ENCODE results near the gene MAN1A1.

The MAN1A1 gene

DNA sequence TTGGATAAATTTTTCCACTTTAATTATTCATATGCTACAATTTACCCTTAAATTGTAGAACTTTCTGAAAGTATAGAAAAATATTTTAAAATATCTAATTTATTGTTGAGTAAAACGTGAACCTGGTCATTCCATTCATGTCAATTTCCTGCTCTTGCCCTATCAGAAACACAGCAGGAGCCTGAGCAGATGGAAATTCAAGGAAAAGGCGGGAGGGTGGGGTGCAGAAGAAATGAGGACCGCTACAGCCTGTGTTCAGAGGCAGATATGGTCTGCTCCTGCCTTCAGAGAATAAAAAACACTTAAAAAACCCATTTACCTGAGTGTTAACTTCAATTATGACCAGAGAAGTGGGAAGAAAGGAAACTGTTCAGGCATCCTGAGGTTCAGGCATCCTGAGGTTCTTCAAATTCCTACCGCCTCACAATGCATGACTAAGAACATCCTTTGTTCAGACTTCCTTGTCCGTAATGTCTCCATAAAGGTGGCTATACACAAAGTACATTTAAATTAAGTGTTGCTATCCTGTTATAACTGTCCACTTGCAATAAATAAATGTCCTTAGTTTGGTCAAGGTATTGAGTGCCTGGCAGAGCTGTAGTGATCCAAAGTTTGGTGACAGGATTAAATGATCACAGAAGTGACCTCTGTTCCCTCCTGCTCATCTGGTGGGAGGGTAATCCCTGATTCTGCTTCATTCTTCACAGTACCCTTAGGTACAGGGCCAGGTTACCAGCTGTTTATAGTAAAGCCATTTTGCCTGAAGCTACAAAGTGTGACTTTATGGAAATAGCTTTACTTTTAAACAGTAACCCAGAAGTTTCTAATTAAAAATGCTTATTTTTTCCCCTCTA is 109.1 kb downstream of the MAN1A1 start:
- DNase-seq (ENCODE audit: extremely low read depth in 1 of 2, low read depth in 1 of 2): no peak

DNA sequence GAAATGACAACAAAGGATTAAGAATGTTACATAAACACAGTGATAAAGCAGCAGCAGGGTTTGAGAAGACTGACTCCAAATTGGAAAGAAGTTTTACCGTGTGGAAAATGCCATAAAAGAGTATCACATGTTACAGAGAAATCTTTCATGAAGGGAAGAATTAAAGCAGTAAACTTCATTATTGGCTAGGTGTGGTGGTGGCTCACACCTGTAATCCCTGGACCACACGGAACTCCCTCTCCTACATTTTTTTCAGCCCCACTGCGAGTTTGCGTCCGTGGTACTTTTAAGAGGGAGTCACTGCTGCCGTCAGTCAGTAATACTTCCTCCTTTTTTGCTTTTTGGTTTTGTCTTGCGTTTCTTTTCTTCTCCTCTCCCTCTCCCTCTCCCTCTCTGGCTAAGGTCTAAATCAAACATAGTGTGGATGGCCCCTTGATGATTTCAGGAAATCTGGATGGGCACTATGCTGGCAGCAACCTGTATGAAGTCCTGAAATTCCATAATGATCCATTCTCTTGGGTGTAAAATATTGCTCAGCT is 112.3 kb downstream of the MAN1A1 start:
- DNase-seq (ENCODE audit: extremely low read depth in 1 of 2, low read depth in 1 of 2): no peak

DNA sequence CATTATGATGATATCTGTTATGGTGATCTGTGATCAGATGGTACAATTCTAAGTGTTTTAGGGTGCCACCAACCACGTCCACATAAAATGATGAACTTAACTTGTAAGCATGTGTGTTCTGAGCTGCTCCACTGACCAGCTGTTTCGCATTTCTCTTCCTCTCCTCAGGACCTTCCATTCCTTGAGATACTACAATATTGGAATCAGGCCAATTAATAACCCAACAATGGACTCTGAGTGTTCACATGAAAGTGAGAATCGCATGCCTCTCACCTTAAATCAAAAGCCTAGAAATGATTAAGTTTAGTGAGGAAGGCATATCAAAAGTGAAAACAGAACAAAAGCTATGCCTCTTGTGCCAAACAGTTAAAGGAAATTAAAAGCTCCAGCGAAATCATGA is 114.6 kb downstream of the MAN1A1 start:
- DNase-seq (ENCODE audit: extremely low read depth in 1 of 2, low read depth in 1 of 2): no peak

DNA sequence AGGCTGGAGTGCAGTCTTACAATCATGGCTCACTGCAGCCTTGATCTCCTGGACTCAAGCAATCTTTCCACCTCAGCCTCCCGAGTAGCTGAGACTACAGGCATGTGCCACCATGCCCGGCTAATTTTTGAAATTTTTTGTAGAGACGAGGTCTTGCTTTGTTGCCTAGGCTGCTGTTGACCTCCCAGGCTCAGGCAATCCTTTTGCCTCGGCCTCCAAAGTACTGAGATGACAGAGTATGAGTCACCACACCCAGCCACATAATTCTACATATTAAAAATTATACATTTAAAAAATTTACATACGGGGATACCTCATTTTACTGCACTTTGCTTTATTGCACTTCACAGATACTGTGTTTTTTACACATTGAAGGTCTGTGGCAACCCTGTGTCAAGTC is 115.1 kb downstream of the MAN1A1 start:
- no peak for DNase-seq (ENCODE audit: extremely low read depth in 1 of 2, low read depth in 1 of 2)

DNA sequence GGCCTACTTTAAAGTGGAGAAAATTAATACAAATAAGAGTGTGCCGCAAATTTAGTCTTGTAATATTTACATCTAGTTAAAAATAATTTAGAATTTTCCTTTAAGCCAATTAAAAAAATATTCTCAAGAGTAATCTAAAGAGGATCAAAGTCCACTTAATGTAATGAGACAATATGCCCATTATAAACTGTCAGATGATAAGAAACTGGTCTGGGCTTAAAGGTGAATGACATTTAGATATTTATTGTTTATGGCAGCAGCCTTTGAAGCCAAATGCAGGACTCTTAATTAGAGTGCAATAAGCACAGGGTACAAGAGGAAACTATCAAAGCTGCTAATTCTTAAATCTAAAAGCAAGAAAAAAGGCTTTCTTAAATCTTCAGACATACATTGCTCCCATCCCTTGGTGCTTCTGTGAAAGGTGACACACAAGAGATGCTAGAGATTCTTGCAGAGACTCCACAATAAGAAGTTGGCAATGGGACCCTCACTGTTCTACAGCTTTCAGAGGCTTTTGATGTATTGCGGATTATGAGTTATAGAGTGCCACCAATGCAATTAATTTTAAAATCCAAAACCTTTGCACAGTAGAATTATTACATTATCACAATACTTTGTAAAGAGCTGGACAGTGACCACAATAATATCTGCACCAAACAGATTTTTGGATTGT is 116.1 kb downstream of the MAN1A1 start:
- DNase-seq (ENCODE audit: extremely low read depth in 1 of 2, low read depth in 1 of 2): no peak

DNA sequence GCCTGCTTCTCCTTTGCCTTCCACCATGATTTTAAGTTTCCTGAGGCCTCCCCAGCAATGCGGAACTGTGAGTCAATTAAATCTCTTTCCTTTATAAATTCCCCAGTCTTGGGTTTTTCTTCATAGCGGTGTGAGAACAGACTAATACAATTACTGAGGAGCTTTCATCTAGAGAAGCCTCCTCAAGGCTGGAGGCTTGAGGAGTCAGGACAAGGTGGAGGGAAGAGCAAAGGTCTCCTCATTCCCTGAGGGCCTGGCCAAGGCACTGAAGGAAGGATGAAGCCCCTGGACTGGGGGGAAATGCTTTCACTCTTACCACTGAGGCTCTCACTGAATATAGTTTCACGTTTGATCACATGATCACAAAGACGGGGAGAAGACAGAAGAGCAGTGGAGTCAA is 118.2 kb downstream of the MAN1A1 start:
- DNase-seq (ENCODE audit: extremely low read depth in 1 of 2, low read depth in 1 of 2): no peak

DNA sequence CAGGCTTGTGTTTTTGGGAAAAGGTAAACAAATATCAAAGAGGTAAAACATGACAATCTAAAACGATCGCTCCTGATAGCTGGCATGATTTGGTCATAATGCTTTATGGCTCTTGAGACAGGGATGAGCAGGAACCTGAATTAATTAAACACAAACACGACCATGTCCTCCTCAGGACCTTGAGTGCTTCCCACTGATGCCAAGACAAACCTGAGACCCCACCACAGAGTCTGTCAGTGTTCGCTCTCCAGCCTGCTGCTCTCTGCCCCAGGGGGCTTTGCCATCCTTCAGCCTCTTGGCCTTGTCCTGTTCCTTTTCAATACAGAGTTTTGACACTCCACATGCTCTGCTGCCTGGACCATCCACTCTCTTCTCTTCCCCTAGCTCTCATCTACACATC is 119.4 kb downstream of the MAN1A1 start:
- DNase-seq (ENCODE audit: extremely low read depth in 1 of 2, low read depth in 1 of 2): no peak

DNA sequence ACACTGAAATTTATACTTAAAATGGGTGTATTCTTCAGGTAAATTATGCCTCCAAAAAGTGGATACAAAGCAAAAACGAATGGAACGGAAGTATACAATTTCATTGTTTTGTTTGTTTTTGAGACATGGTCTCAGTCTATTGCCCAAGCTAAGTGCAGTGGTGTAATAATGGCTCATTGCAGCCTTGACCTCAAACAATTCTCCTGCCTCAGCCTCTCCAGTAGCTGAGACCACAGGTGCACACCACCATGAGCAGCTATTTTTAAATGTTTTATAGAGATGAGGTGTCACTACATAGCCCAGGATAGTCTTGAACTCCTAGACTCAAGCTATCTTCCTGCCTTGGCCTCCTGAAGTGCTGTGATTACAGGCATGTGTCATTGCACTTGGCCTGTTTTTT is 122.2 kb downstream of the MAN1A1 start:
- DNase-seq (ENCODE audit: extremely low read depth in 1 of 2, low read depth in 1 of 2): no peak

DNA sequence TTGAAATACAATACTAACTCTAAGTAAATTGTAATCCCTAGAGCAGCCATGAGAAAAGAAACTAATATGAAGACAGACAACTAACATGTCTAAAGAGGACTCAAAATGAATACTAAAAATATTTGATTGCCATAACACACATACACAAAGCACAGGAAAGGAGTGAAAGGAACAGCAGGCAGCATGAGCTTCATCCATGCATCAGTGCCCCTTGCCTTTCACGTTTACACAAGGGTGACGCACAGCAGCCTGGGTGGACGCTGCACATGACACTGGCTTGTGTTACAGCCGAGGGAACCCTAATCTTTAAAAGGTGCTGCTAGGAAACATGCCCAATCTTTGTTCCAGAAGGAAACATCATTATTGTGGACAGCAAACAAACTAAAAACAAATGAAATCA is 123.5 kb downstream of the MAN1A1 start:
- no peak for DNase-seq (ENCODE audit: extremely low read depth in 1 of 2, low read depth in 1 of 2)

DNA sequence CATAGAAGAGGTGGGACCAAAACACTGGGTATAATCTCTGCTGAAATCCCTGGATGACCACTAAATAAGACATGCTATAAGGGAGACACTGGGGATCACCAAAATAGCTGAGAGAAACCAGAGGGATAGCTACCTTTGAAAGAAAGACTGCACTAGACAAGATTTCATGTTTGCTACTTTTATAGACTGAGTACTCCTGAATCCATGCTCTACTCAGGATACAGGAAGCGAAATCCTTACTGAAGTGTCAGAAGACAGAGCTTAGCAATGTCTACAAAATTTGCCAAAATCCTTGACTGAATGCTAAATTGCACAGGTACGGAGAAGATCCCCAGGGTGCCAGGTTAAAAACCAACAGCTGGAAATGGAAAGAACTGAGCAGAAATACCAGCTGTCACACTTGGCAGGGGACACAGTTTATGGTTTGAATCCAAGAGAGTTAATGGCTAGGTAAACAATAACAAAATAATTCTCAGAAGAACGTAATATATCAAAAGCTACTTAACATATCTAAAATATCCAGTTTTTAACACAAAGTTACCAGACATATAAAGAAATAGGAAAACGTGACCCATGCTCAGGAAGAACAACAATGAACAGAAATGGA is 125.4 kb downstream of the MAN1A1 start:
- DNase-seq (ENCODE audit: extremely low read depth in 1 of 2, low read depth in 1 of 2): no peak

DNA sequence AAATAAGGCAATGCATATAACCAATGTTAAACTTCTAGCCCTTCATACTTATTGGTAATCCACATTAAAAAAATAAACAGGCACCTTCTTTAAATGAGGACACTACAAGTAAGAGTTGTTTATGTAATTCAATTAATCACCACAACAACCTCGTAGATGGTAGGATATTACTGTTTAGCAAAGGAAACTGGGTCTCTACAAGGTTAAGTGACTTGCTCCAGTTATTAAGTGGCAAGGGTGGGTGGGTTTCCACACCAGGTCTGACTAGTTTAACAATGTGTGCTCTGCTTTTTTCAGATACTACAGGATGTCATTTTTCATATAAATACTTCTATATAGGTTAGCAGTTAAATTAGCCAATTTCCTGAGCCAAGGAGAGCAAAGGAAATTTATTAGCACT is 129.1 kb downstream of the MAN1A1 start:
- DNase-seq (ENCODE audit: extremely low read depth in 1 of 2, low read depth in 1 of 2): no peak

DNA sequence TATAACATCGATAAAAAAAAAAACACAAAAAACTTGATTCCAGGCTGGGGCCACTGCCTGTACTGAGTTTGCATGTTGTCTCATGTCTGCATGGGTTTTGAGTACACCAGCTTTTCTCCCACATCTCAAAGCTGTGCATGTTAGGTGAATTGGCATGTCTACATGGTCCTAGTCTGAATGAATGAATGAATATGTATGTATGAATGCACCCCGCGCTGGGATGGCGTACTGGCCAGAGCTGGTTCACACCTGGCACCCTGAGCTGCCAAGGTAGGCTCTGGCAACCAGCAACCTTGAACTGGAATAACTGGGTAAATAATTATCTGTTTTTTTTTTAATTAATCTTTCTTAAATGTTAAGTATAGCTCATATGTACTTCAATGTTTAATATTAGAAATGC is 131.0 kb downstream of the MAN1A1 start:
- DNase-seq (ENCODE audit: extremely low read depth in 1 of 2, low read depth in 1 of 2): no peak

DNA sequence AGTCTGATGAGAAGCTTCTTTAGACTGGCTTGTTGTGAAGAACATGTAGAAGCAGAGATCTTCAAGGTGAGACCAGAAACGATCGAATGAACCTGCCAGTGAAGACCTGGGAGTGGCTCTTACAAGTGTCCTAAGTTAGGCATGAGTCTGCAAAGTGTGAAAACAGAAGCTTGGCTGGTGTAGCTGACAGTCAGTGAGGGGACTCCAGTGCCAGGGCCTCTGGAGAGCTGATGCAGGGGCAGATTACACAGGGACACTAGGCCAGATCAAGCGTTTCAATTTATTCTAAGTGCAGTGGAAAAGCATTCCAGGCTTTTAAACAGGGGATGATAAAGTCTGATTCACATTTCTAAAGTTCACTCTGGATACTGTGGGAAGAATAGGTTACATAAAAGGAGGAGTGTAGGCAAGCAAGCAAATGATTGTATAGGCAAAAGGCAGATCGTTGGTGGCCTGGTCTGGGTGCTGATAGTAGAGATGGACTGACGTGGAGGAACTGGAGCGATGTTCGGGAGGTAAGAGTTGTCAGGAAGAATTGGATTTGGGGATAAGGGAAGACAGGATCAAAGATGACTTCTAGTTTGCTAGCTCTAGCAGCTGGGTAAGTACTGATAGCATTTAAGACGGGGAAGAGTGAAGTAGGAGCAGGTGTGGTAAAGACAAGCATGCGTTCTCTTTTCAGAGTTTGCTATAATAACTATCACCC is 133.5 kb downstream of the MAN1A1 start:
- DNase-seq (ENCODE audit: extremely low read depth in 1 of 2, low read depth in 1 of 2): no peak

DNA sequence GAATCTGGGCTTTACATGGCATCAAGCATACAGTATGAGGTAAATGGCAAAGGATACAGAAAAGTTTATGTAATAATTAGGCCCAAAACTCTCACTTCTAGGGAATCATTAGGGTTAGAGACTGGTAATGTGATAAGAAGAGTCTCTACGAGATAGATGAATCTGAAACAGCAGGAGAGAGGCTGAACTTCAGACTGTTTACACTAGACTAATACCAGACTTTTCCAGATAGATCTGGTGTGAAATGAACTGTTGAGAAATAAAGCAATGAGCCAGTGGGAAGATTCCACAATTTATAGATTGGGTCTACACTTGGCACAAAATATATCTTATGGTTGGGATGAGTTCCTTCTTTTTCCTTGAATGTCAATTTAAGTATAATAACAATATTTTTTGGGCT is 134.3 kb downstream of the MAN1A1 start:
- DNase-seq (ENCODE audit: extremely low read depth in 1 of 2, low read depth in 1 of 2): no peak

DNA sequence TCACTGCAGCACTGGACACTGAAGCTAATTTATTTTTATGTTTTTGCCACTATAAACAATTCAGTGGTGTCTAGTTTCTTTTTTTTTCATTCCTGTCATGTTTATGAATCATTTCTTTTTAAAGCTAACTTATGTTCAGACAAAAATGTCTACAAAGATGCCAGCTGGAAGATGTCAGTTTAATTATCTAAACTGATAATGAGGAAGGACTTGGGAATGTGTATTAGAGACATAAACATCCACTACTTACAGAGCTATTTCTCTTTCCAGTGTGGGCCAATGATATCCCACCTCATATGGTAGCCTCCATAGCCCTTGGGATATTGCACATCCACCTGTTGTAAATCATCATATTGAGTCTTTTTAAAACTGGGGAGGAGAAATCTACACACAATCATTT is 139.0 kb downstream of the MAN1A1 start:
- DNase-seq (ENCODE audit: extremely low read depth in 1 of 2, low read depth in 1 of 2): no peak

DNA sequence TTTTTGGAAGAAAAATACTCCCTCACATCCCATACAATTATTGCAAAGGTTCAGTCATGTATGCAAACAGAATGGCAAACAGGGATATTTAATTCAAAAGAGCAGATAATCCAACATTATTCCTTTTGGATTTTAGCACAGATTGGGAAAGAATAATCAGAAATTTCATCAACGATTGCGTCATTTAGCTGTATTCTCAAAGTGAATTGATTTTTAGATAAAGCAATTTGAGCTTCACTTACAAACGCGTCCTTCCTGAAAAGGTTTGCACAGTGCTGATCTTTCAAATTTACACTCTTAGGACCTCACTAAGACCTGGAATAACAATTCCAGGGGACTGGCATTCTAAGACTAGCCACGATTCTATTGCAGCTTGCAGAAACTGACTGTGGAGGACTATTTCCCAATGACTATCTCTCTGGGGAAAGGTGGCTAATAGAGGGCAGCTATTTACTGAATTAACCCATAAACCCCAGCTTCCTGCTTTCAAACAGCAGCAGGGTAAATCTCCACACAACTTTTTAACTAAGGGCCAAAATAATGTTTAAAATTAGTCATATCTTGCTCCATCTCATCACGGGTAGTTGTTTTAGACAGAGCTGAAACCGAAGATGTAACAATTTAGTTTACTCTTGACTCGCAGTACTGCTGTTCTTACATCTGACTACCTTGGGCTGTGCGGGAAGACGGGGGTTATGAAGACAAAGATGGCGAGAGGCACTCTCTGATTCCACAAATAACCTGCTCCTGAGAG is 139.9 kb downstream of the MAN1A1 start:
- DNase-seq (ENCODE audit: extremely low read depth in 1 of 2, low read depth in 1 of 2): no peak

DNA sequence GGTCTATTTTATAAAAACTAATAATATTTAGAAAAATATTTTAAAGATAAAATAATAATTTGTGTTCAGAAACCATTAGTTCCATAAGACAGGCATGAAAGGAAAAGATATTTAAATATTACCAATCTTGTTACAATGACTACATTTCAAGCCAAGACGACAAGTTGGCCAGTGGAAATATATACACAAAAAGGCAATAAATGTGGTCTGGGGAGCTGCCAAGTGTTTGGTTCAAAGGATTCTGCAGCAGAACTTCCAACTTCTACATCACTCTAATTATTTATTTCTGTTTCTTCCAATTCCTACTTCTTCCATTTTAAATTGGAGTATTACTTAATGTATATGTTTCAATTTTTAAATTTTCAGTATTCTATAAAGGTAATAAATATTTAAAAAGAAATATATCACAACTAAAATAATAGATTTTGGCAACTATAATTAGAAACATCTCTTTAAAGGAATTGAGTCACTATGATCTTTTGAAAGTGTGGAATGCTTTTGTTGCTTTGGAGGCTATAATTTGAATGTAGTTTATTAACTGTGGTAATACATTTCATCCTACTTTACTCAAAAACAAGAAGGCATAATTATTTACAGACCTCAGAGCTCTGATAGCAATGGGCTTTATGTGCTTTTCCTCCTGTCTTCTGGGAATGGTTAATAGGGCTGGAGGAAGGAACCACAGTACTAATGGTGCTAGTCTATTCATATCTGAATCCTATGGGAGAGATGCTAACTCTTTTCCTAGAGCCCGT is 141.4 kb downstream of the MAN1A1 start:
- DNase-seq (ENCODE audit: extremely low read depth in 1 of 2, low read depth in 1 of 2): no peak

DNA sequence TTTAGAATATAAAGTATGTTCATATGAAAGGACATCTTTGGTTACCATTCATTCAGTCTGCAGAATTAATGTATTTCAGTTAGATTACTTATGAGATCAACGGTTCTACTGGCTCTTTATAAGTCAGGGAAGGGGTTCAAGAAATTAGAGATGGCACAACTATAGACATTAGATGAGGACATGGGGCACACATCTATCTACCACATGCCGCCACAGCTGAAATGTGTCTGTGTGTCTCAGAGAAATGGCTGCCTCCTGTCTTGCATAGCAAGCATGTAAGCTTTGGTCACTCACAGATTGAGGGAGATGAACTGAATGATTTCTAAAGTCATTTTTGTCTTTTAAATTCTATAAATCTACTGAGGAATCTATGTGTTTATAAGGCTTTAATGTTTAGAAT is 142.2 kb downstream of the MAN1A1 start:
- no peak for DNase-seq (ENCODE audit: extremely low read depth in 1 of 2, low read depth in 1 of 2)

DNA sequence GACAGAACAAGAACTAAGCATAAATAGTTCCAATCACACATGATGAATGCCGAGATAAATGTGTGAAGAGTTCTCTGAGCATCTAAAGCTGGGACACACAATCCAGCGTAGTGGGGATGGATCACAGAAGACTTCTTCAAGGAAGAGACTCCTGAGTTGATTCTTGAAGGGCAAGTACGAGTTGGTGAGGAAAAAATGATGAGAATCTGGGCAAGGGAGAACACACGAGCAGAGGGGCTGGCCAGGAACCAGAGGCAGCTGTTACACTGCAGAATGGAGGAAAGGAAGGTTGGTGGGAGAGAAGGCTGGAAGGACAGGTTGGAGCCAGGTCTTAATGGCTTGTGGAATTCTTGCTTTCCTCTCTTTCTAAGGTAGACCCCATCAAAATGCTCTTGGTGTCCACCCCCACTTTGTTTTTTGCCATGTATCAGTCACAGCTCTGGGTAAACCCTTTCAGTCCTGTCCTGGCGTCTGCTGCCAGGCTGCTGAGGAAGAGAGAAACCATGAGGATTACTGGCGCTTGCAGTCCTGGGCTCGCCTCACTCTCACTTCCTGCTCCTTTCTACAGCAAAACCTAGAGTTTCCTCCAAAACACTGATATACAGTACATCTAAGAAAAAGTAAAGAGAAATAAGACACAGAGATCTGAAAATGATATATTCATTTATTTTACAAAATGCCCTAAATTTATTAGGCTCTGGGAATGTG is 143.5 kb downstream of the MAN1A1 start:
- no peak for DNase-seq (ENCODE audit: extremely low read depth in 1 of 2, low read depth in 1 of 2)
